Panc1 (cell line): ENCODE measurements around the gene DOCK1. TPM values are rescaled to one million over a fixed set of nuclear protein-coding genes. Genes with fewer than 3 reads are reported as not detected.

Source experiments
- ATAC-seq: fragments of 200-7000 bp; cut with Tn5 transposase; 2 replicates; pipeline ENCODE4 v1.9.1; 2020; ENCODE audit warnings: mild to moderate bottlenecking, moderate library complexity
- BruUV-seq: library from RNA; stranded (reverse); fragments of 400-500 nt; replicated peaks from 2 replicates; lab custom pipeline; 2021; lab: Mats Ljungman, UMichigan
- CTCF ChIA-PET: fragments of 300-600 bp; sonication (Branson Sonifier 250); formaldehyde crosslinking; loops from one replicate; lab custom pipeline; 2022; ENCODE audit warnings: antibody characterized with exemption; lab: Charles Lee
- POLR2A ChIA-PET: fragments of 300-600 bp; sonication (Branson Sonifier 250); formaldehyde crosslinking; loops from one replicate; lab custom pipeline; 2022; ENCODE audit warnings: antibody characterized with exemption; lab: Charles Lee
- DNase-seq: peaks from one replicate; pipeline ENCODE4 v3.0.0-alpha.2; 2010; ENCODE audit warnings: low read depth, low spot score
- H3K27ac ChIP-seq: 2 replicates; pipeline ENCODE4 v1.5.1; 2011; ENCODE audit warnings: mild to moderate bottlenecking, low read length, inconsistent platforms
- H3K27me3 ChIP-seq: fragments of 200-500 bp; sonication (Bioruptor generic); 2 replicates; pipeline ENCODE4 v1.6.0; 2014; ENCODE audit warnings: low read length, inconsistent platforms; ENCODE audit not compliant: control insufficient read depth, insufficient read depth
- H3K36me3 ChIP-seq: fragments of 200-500 bp; sonication (Bioruptor generic); 2 replicates; pipeline ENCODE4 v1.5.1; 2014; ENCODE audit warnings: inconsistent platforms, mild to moderate bottlenecking, low read length, moderate library complexity; ENCODE audit not compliant: control insufficient read depth, insufficient read depth
- H3K4me1 ChIP-seq: 2 replicates; pipeline ENCODE4 v1.5.1; 2011; ENCODE audit warnings: inconsistent platforms, mild to moderate bottlenecking, low read length, moderate library complexity; ENCODE audit not compliant: control insufficient read depth, insufficient read depth
- H3K4me3 ChIP-seq, 2 experiments: 2 replicates each; pipeline ENCODE4 v1.5.1; 2011 to 2012; ENCODE audit warnings: low read depth in 2 of 2, low read length in 2 of 2, mild to moderate bottlenecking in 2 of 2, inconsistent platforms in 1 of 2, moderate library complexity in 1 of 2
- H3K9me3 ChIP-seq: fragments of 200-500 bp; sonication (Bioruptor generic); 2 replicates; pipeline ENCODE4 v1.5.1; 2014; ENCODE audit warnings: low read depth, mild to moderate bottlenecking, inconsistent platforms, low read length, moderate library complexity; ENCODE audit not compliant: control insufficient read depth, insufficient read depth
- POLR2AphosphoS5 ChIP-seq: IDR thresholded peaks from 2 replicates; pipeline ENCODE4 v1.6.1; 2012; ENCODE audit warnings: mild to moderate bottlenecking, low read depth, low read length, moderate library complexity
- SIN3A ChIP-seq: IDR thresholded peaks from 2 replicates; pipeline ENCODE4 v1.6.1; 2012; ENCODE audit warnings: low read depth, mild to moderate bottlenecking, low read length, moderate library complexity, borderline replicate concordance; ENCODE audit not compliant: insufficient read depth
- TCF7L2 ChIP-seq: IDR thresholded peaks from 2 replicates; pipeline ENCODE4 v1.6.1; 2011; ENCODE audit warnings: mild to moderate bottlenecking, low read depth, low read length, inconsistent platforms
- in situ Hi-C: cut with HindIII; loops from 2 replicates; pipeline ENCODE4 v1.10.0; 2016; ENCODE audit warnings: low sequenced_read_pairs, low pct_unique_long_range_greater_than_20kb
- intact Hi-C: fragments of 100-400 bp; cut with micrococcal nuclease; formaldehyde crosslinking; loops from one replicate; pipeline ENCODE4 v1.10.0; 2022; ENCODE audit not compliant: unreplicated experiment
- total RNA-seq: library from RNA; stranded (reverse); gene quantifications from one replicate; pipeline ENCODE4 v1.2.1, GENCODE V29; 2021; ENCODE audit not compliant: unreplicated experiment
- TF ChIP-seq, protein P1 (sequence below): fragments of 450-650 bp; IDR thresholded peaks from 2 replicates; pipeline ENCODE4 v1.5.1; 2017; ENCODE audit warnings: mild to moderate bottlenecking
- TF ChIP-seq, protein P2 (sequence below), 2 experiments: IDR thresholded peaks; 2 replicates each; pipeline ENCODE4 v1.6.1; 2011 to 2012; ENCODE audit warnings: low read depth in 2 of 2, control low read depth in 1 of 2, low read length in 1 of 2, mild to moderate bottlenecking in 1 of 2, moderate library complexity in 1 of 2; ENCODE audit not compliant: insufficient read depth in 1 of 2

DOCK1 gene
- total RNA-seq, 1 experiment from 2014 or later: 67.6 TPM

DNA sequence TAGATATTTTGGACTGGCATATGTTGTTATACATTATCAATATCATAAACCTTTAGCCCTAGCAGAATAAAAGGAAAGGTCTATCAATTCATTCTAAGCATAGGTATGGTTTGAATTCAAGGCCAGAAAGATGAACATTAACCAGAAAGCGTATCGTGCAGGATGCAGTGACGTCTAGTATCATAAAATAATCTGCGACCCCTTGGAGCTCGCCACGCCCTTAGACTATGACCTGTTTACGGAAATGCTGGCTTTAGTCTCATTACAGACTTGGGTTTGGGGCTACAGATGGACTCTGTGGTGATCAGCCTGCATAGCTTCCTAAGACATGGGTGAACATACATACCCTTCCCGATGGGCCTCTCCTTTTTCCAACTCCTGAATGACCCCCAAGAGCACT is 269.6 kb downstream of the DOCK1 start:
- TF ChIP-seq, protein P1, sequence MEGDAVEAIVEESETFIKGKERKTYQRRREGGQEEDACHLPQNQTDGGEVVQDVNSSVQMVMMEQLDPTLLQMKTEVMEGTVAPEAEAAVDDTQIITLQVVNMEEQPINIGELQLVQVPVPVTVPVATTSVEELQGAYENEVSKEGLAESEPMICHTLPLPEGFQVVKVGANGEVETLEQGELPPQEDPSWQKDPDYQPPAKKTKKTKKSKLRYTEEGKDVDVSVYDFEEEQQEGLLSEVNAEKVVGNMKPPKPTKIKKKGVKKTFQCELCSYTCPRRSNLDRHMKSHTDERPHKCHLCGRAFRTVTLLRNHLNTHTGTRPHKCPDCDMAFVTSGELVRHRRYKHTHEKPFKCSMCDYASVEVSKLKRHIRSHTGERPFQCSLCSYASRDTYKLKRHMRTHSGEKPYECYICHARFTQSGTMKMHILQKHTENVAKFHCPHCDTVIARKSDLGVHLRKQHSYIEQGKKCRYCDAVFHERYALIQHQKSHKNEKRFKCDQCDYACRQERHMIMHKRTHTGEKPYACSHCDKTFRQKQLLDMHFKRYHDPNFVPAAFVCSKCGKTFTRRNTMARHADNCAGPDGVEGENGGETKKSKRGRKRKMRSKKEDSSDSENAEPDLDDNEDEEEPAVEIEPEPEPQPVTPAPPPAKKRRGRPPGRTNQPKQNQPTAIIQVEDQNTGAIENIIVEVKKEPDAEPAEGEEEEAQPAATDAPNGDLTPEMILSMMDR: no peak
- TF ChIP-seq SIN3A: no peak
- no peak for TF ChIP-seq TCF7L2
- TF ChIP-seq POLR2AphosphoS5: no peak
- TF ChIP-seq, protein P2, sequence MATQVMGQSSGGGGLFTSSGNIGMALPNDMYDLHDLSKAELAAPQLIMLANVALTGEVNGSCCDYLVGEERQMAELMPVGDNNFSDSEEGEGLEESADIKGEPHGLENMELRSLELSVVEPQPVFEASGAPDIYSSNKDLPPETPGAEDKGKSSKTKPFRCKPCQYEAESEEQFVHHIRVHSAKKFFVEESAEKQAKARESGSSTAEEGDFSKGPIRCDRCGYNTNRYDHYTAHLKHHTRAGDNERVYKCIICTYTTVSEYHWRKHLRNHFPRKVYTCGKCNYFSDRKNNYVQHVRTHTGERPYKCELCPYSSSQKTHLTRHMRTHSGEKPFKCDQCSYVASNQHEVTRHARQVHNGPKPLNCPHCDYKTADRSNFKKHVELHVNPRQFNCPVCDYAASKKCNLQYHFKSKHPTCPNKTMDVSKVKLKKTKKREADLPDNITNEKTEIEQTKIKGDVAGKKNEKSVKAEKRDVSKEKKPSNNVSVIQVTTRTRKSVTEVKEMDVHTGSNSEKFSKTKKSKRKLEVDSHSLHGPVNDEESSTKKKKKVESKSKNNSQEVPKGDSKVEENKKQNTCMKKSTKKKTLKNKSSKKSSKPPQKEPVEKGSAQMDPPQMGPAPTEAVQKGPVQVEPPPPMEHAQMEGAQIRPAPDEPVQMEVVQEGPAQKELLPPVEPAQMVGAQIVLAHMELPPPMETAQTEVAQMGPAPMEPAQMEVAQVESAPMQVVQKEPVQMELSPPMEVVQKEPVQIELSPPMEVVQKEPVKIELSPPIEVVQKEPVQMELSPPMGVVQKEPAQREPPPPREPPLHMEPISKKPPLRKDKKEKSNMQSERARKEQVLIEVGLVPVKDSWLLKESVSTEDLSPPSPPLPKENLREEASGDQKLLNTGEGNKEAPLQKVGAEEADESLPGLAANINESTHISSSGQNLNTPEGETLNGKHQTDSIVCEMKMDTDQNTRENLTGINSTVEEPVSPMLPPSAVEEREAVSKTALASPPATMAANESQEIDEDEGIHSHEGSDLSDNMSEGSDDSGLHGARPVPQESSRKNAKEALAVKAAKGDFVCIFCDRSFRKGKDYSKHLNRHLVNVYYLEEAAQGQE (IDR thresholded peaks at IDR 0.05; ENCODE audit: insufficient read depth in 1 of 2, low read depth in 2 of 2, low read length in 1 of 2): no peak
- Histone ChIP-seq H3K27ac (no peak overlapping the region), H3K4me3 (no peak overlapping the region), H3K4me1 (no peaks in the 10 kb centered on the region), H3K27me3 (no peaks in the 10 kb centered on the region), H3K36me3 (no peaks in the 10 kb centered on the region), H3K9me3 (no peaks in the 10 kb centered on the region)
- in situ Hi-C loops: no loop called here
- DNase-seq: no peak
- intact Hi-C loops: no loop called here
- POLR2A ChIA-PET: no interaction called here
- CTCF ChIA-PET: no interaction called here
- no peak for ATAC-seq
- BruUV-seq: no TSS peak

- Histone ChIP-seq H3K36me3 (no peaks in the 10 kb centered on the region), H3K27ac (no peak overlapping the region), H3K9me3 (no peaks in the 10 kb centered on the region), H3K4me3 (no peak overlapping the region), H3K27me3 (no peaks in the 10 kb centered on the region), H3K4me1 (no peaks in the 10 kb centered on the region)
- no TSS peak for BruUV-seq
- POLR2A ChIA-PET: no interaction called here
- intact Hi-C loops (no loop called here), in situ Hi-C loops (no loop called here)
- TF ChIP-seq TCF7L2 (no peak), SIN3A (no peak), POLR2AphosphoS5 (no peak)
- TF ChIP-seq, protein P2 (IDR thresholded peaks at IDR 0.05; ENCODE audit: insufficient read depth in 1 of 2, low read depth in 2 of 2, low read length in 1 of 2): no peak
- TF ChIP-seq, protein P1: no peak
- DNase-seq (no peak), ATAC-seq (no peak)
- CTCF ChIA-PET: no interaction called here
These were observed 270.3 kb downstream of the DOCK1 start for GRCh38 chr10:127175357-127176110.
